ENCODE data around the gene OR2M5. TPM values are rescaled to one million over a fixed set of nuclear protein-coding genes. Genes with fewer than 3 reads are reported as not detected.

OR2M5 gene
- total RNA-seq, 2 experiments from 2014 or later: not detected

DNA sequence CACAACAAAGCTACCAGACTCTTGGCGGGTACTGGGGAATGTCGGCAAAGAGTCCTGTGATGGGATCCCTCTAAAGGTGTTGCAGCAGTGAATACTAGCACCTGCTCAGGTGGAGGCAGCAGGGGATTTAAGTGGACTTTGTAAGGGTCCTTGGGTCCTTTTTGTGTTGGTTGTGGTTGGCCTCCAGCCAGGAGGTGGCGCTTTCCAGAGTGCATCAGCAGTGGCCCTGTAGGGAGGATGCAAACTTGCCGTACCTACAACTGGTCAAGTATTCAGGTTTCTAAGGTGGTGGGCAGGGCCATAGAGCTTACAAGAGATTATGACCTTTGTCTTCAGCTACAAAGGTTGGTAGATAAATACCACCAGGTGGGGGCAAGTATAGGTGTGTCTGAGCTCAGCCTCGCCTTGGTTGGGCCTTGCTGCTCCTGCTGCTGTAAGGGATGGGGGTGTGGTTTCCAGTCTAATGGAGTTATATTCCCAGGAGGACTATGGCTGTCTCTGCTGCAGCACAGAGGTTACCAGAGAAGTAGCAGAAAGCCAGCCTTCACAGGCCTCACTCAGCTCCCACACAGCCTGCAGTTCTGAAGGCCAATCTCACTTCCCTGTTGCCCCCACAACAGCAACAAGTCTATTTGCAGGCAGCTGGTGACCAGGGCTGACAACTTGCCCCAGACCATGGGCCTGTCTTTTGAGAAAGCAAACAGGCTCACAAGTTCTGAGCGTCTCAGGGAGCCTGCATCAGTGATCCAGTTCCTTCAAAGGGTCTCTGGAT lies 7.3 kb downstream of the OR2M5 start:
- intact Hi-C loops (cut with DNase I, micrococcal nuclease): no loop called here
- no peaks in the 10 kb centered on the region for H3K27me3 ChIP-seq (ENCODE audit: control insufficient read depth in 1 of 2, insufficient read depth in 2 of 2, low read length in 2 of 2)
- peaks cover 0 to 8% of the 10 kb centered on the region in 2 experiments for H3K9me3 ChIP-seq (ENCODE audit: control insufficient read depth in 1 of 2, insufficient read depth in 1 of 2, low read length in 2 of 2)
- Mint-ChIP-seq H3K27ac (no peak overlapping the region), H3K9me3 (peaks cover 10% of the 10 kb centered on the region), H3K4me1 (ENCODE audit: low read depth) (no peaks in the 10 kb centered on the region), H3K27me3 (no peaks in the 10 kb centered on the region), H3K36me3 (ENCODE audit: low read depth) (no peaks in the 10 kb centered on the region), H3K4me3 (no peak overlapping the region)
- ChIA-PET CTCF (no interaction called here), POLR2A (no interaction called here)
- no peak for ATAC-seq (ENCODE audit: poor library complexity)
- no peak overlapping the region for H3K4me3 ChIP-seq (ENCODE audit: low read length)
- no peak for DNase-seq
- TF ChIP-seq, protein P1, sequence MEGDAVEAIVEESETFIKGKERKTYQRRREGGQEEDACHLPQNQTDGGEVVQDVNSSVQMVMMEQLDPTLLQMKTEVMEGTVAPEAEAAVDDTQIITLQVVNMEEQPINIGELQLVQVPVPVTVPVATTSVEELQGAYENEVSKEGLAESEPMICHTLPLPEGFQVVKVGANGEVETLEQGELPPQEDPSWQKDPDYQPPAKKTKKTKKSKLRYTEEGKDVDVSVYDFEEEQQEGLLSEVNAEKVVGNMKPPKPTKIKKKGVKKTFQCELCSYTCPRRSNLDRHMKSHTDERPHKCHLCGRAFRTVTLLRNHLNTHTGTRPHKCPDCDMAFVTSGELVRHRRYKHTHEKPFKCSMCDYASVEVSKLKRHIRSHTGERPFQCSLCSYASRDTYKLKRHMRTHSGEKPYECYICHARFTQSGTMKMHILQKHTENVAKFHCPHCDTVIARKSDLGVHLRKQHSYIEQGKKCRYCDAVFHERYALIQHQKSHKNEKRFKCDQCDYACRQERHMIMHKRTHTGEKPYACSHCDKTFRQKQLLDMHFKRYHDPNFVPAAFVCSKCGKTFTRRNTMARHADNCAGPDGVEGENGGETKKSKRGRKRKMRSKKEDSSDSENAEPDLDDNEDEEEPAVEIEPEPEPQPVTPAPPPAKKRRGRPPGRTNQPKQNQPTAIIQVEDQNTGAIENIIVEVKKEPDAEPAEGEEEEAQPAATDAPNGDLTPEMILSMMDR (IDR thresholded peaks at IDR 0.05): no peak
- no peak overlapping the region for H3K27ac ChIP-seq (ENCODE audit: low read depth in 1 of 2, low read length in 2 of 2)
- no peaks in the 10 kb centered on the region for H3K36me3 ChIP-seq (ENCODE audit: insufficient read depth, low read length)
- H3K4me1 ChIP-seq (ENCODE audit: insufficient read depth, low read length): no peaks in the 10 kb centered on the region

DNA sequence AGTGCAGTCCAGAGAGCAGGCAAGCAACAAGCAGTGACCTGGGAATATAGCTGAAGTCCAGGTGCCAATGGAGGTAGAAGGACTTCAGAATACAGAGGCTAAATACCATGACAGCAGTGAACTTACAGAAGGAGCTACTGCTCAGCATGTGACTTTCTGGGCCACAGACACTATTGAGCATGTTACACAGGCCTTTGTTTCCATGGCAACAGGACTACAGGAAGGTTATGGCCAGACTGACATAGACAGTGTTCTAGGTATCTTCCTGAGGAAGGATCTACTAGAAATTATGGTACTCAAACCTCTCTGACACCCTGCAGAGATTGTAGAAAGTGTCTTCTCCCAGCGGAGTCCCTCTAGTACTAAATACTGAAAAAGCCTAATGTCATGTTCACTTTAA lies 11.0 kb downstream of the OR2M5 start:
- no peaks in the 10 kb centered on the region for H3K9me3 Mint-ChIP-seq
- CTCF ChIA-PET: no interaction called here
- no peak overlapping the region for H3K27ac Mint-ChIP-seq
- H3K27me3 Mint-ChIP-seq: no peaks in the 10 kb centered on the region
- TF ChIP-seq, protein P1 (IDR thresholded peaks at IDR 0.05): no peak
- Histone ChIP-seq H3K4me1 (ENCODE audit: insufficient read depth, low read length) (no peaks in the 10 kb centered on the region), H3K27ac (ENCODE audit: low read depth in 1 of 2, low read length in 2 of 2) (no peak overlapping the region), H3K9me3 (ENCODE audit: control insufficient read depth in 1 of 2, insufficient read depth in 1 of 2, low read length in 2 of 2) (peaks cover 0 to 8% of the 10 kb centered on the region in 2 experiments), H3K27me3 (ENCODE audit: control insufficient read depth in 1 of 2, insufficient read depth in 2 of 2, low read length in 2 of 2) (no peaks in the 10 kb centered on the region), H3K36me3 (ENCODE audit: insufficient read depth, low read length) (no peaks in the 10 kb centered on the region), H3K4me3 (ENCODE audit: low read length) (no peak overlapping the region)
- H3K4me1 Mint-ChIP-seq (ENCODE audit: low read depth): no peaks in the 10 kb centered on the region
- intact Hi-C loops (cut with DNase I, micrococcal nuclease): no loop called here
- H3K4me3 Mint-ChIP-seq: no peak overlapping the region
- H3K36me3 Mint-ChIP-seq (ENCODE audit: low read depth): no peaks in the 10 kb centered on the region
- POLR2A ChIA-PET: no interaction called here
- DNase-seq: no peak
- no peak for ATAC-seq (ENCODE audit: poor library complexity)

DNA sequence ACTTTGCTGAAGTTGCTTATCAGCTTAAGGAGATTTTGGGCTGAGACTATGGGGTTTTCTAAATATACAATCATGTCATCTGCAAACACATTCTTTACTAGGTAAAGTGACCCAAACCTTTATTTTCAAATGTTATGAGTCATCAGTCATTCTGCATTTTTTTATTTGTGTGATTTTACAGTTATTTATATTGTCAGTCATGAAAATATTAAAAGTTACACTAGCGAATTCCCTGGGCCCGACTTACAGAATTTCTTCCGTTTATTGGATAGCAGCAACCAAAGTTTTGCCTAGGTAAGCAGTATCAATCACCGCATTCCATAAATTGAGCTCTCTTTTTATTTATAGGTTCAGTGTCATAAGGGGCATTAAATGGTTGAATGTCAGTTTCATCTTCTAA lies 13.8 kb downstream of the OR2M5 start:
- Mint-ChIP-seq H3K4me1 (ENCODE audit: low read depth) (no peaks in the 10 kb centered on the region), H3K36me3 (ENCODE audit: low read depth) (no peaks in the 10 kb centered on the region), H3K4me3 (no peak overlapping the region), H3K27ac (no peak overlapping the region), H3K9me3 (no peaks in the 10 kb centered on the region), H3K27me3 (peaks cover 6% of the 10 kb centered on the region)
- Histone ChIP-seq H3K27ac (ENCODE audit: low read depth in 1 of 2, low read length in 2 of 2) (no peak overlapping the region), H3K4me1 (ENCODE audit: insufficient read depth, low read length) (no peaks in the 10 kb centered on the region), H3K36me3 (ENCODE audit: insufficient read depth, low read length) (no peaks in the 10 kb centered on the region), H3K4me3 (ENCODE audit: low read length) (no peak overlapping the region), H3K9me3 (ENCODE audit: control insufficient read depth in 1 of 2, insufficient read depth in 1 of 2, low read length in 2 of 2) (peaks cover 0 to under 1% of the 10 kb centered on the region in 2 experiments), H3K27me3 (ENCODE audit: control insufficient read depth in 1 of 2, insufficient read depth in 2 of 2, low read length in 2 of 2) (no peaks in the 10 kb centered on the region)
- DNase-seq (no peak), ATAC-seq (ENCODE audit: poor library complexity) (no peak)
- TF ChIP-seq, protein P1 (IDR thresholded peaks at IDR 0.05): no peak
- intact Hi-C loops (cut with DNase I, micrococcal nuclease): no loop called here
- POLR2A ChIA-PET: no interaction called here
- CTCF ChIA-PET: no interaction called here

Measured in CD4-positive, alpha-beta T cell (primary cell).